GM18517 (cell line): Measurements from ENCODE around the gene DHRS4L2.

Experiments
- ATAC-seq: cut with Tn5 transposase; IDR thresholded peaks from one replicate; pipeline ENCODE4 v1.9.1; 2021; ENCODE audit warnings: mild to moderate bottlenecking, moderate library complexity; ENCODE audit not compliant: unreplicated experiment

DHRS4L2 gene

GRCh38 chr14:24051789-24052655 is 63.3 kb downstream of the DHRS4L2 start, which contains the start of gene CARMIL3:
Gene CARMIL3, plus strand, starts transcription at chr14:24052009. Its CDS starts 145 bp downstream, at chr14:24052154.
- peak; percentile 66 for ATAC-seq

- ATAC-seq: no peak
Measured at GRCh38 chr14:24052656-24053547, 64.2 kb downstream of the DHRS4L2 start.

- ATAC-seq: no peak
Measured at GRCh38 chr14:24053548-24054323, 65.0 kb downstream of the DHRS4L2 start.

GRCh38 chr14:24054324-24054641 is 65.6 kb downstream of the DHRS4L2 start:
- no peak for ATAC-seq

GRCh38 chr14:24054646-24055045 is 65.9 kb downstream of the DHRS4L2 start:
- no peak for ATAC-seq
